ENCODE measurements around the gene COL6A5.
"Not testable (repeated sequence)": the region's sequence is repeated elsewhere in the genome, so short reads cannot be mapped to it uniquely, and the experiment has no call there.

The COL6A5 gene, protein sequence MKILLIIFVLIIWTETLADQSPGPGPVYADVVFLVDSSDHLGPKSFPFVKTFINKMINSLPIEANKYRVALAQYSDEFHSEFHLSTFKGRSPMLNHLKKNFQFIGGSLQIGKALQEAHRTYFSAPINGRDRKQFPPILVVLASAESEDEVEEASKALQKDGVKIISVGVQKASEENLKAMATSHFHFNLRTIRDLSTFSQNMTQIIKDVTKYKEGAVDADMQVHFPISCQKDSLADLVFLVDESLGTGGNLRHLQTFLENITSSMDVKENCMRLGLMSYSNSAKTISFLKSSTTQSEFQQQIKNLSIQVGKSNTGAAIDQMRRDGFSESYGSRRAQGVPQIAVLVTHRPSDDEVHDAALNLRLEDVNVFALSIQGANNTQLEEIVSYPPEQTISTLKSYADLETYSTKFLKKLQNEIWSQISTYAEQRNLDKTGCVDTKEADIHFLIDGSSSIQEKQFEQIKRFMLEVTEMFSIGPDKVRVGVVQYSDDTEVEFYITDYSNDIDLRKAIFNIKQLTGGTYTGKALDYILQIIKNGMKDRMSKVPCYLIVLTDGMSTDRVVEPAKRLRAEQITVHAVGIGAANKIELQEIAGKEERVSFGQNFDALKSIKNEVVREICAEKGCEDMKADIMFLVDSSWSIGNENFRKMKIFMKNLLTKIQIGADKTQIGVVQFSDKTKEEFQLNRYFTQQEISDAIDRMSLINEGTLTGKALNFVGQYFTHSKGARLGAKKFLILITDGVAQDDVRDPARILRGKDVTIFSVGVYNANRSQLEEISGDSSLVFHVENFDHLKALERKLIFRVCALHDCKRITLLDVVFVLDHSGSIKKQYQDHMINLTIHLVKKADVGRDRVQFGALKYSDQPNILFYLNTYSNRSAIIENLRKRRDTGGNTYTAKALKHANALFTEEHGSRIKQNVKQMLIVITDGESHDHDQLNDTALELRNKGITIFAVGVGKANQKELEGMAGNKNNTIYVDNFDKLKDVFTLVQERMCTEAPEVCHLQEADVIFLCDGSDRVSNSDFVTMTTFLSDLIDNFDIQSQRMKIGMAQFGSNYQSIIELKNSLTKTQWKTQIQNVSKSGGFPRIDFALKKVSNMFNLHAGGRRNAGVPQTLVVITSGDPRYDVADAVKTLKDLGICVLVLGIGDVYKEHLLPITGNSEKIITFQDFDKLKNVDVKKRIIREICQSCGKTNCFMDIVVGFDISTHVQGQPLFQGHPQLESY (N-terminal part only)

DNA sequence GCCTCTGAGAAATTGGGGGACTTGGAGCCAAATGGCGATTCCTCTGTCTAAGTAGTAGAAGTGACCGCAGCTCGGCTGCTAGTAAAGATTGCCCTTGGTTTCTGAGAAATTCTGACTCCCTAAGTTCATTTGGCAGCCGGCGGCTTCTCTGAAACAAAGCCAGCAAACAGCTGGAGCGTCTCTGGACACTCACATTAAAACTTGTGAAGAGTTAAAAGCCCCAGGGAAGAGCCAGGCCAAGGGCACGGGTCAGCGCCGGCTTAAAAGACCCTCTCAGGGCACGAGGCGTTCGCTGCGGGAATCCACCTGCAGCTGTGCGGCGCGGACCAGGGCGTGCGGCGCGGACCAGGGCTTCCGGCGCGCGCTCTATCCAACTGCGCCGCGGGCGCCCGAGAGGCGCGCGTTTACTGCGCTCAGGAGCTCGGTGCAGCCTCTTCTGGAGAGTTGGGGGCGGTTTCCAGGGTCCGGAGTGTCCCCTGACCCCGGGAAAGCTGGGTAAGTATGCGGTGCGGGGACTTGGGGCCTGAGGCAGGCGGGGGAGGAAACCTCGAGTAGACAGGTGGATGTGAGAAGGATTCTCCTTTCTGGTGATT, at the start of gene COL6A5:
TSS of gene COL6A5 (plus strand) at position 186 of the 593 bp plus-strand sequence. CDS start 27,967 bp downstream, outside the sequence.
- no peak for DNase-seq (ENCODE audit: low read depth in 2 of 2)

GRCh38 chr3:130299531-130299930, 45.9 kb upstream of the COL6A5 start:
- no peak for DNase-seq (ENCODE audit: low read depth in 2 of 2)

DNA sequence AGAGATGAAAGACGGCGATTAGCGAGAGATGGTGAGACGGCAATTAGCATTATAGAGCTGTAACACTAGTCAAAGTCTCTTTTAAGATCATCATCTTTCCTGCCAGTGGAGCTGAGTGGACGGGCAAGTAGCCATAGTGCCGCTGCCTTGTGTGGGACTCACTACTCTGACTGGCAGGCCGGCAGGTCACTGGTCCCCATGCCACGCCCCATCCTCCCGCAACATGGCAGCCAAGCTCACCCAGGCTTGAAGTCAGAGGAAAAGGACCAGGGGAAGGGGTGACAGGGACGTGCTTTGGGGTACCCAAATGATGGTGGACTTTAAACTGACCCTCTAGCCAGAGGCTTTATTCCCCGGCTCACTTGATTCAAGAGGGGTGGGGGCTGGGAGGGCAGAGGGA, 44.6 kb upstream of the COL6A5 start:
- no peak for DNase-seq (ENCODE audit: low read depth in 2 of 2)

DNA sequence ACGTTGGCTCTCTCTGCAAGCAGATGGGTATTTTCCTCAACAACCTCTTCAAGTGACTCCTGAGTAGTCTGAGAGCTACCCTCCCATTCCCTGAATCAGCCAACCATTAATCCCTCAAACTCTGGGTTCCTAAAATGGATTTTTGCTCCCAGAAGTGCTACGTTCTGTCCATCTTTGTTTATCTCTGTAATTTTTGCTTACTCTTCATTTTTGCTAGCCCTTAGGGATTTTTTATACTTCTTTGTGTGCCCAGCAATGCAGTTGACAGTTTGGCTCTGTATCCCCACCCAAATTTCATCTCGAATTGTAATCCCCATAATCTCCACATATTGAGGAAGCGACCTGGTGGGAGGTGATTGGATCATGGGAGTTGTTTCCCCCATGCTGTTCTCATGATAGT, 35.4 kb upstream of the COL6A5 start:
- DNase-seq (ENCODE audit: low read depth in 2 of 2) = no peak

DNA sequence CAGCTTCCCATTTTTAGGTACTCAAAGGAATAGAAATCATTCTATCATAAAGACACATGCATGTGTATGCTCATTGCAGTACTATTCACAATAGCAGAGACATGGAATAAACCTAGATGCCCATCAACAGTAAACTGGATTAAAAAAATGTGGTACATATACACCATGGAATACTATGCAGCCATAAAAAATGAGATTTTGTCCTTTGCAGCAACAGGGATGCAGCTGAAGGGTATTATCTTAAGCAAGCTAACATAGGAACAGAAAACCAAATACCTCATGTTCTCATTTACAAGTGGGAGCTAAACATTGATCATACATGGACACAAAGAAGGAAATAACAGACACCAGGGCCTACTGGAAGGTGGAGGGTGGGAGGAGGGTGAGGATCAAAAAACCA, 33.1 kb upstream of the COL6A5 start:
- DNase-seq (ENCODE audit: low read depth in 2 of 2) = no peak

GRCh38 chr3:130316169-130316568, 29.3 kb upstream of the COL6A5 start:
- DNase-seq (ENCODE audit: low read depth in 2 of 2) = no peak

DNA sequence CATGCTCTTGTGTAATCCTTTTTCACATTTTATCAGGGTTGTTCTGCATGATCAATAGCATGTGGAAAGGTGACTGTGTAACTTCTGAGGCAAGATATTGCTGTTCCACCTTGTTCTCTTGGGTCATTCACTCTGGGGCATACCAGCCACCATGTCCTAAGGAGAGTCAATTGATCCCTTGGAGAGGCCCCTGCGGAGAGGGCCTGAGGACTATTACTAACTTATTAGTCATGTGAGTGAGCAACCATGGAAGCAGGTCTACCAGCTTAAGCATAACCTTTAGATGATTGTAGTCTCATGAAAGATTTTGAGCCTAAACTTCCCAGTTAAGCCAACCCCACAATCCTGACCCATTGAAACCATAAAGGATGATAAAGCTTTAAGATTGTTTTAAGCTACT, 22.0 kb upstream of the COL6A5 start:
- no peak for DNase-seq (ENCODE audit: low read depth in 2 of 2)

GRCh38 chr3:130340766-130341165, 4.7 kb upstream of the COL6A5 start:
- DNase-seq (ENCODE audit: low read depth in 2 of 2) = no peak

DNA sequence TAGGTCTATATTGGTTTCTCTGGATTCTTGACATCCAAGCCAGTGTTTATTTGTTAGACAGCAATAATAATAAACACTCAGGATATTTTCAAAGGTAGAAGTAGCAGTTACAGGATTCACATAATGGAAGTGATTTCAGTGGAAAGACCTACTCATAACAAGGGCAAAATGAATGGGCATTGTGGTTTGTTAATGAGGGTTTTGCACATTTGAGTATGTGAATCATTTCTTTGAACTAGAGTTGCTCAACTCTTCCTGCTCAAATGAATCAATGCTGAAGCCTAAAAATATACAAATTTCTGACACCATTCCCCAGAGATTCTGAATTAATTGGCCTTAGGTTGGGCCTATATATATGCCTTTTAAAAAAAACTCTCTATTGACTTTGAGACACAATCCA, 4.1 kb upstream of the COL6A5 start:
- no peak for DNase-seq (ENCODE audit: low read depth in 2 of 2)

- DNase-seq (ENCODE audit: low read depth in 2 of 2) = no peak
Measured at GRCh38 chr3:130341882-130342281, 3.6 kb upstream of the COL6A5 start.

GRCh38 chr3:130342821-130343661, 2.4 kb upstream of the COL6A5 start:
- DNase-seq (ENCODE audit: low read depth in 2 of 2) = no peak

DNA sequence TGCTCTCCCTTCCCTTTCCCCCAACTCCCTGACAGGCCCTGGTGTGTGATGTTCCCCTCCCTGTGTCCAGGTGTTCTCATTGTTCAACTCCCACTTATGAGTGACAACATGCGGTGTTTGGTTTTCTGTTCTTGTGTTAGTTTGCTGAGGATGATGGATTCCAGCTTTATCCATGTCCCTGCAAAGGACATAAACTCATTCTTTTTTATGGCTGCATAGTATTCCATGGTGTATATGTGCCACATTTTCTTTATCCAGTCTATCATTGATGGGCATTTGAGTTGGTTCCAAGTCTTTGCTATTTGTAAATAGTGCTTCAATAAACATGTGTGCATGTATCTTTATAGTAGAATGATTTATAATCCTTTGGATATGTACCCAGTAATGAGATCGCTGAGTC, 2.8 kb downstream of the COL6A5 start:
- not testable (repeated sequence) for DNase-seq (ENCODE audit: low read depth in 2 of 2)

- DNase-seq (ENCODE audit: low read depth in 2 of 2) = no peak
Measured at GRCh38 chr3:130354430-130354829, 9.0 kb downstream of the COL6A5 start.

DNA sequence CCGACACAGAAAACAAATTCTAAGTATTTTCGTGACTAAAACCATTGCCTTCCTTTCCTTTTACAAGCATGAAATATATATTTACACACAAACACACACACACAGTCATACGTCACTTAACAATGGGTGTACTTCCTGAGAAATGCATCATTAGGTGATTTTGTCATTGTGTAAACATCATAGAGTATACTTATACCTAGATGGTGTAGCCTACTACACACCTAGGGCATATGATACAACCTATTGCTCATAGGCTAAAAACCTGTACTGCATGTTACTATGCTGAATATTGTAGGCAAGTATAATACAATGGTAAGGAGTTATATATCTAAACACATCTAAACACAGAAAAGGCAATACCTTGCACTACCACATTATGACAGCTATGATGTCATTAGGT, 28.6 kb downstream of the COL6A5 start:
- no peak for DNase-seq (ENCODE audit: low read depth in 2 of 2)

GRCh38 chr3:130374908-130375307, 29.4 kb downstream of the COL6A5 start:
- no peak for DNase-seq (ENCODE audit: low read depth in 2 of 2)

DNA sequence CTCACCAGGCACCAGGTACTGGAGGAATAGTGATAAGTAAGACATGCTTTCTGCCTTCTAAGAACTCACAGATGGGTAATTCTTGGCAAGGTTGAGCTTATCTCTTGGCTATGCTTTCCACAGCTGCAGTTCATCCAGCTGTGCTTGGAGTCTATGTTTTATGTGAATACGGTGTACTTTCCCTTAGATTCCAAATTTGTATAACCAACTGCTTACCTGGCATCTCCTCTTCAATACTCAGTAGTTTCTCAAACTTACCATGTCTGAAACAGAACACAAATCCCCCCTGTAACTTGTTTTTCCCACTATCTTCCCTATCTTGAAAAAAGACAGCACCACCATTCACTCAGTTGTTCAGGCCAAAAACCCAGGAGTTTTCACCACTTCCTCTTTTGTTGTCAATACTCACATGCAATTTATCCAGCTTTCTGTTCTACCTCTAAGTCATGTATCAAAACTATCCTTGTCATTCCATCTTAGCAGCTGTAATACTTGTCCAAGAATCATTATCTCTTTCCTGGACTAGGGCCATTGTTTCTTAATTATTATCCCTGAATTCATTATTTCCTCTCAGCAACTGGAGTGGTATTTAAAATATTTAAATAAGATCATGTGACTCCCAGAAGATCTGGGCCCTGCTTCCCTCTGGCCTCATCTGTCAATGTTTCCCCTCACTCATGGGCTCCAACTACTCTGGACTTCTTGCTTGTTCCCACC, 32.6 kb downstream of the COL6A5 start:
- no peak for DNase-seq (ENCODE audit: low read depth in 2 of 2)

- DNase-seq (ENCODE audit: low read depth in 2 of 2) = no peak
Measured at GRCh38 chr3:130378677-130379191, 33.3 kb downstream of the COL6A5 start.

- no peak for DNase-seq (ENCODE audit: low read depth in 2 of 2)
Measured at GRCh38 chr3:130379274-130379673, 33.8 kb downstream of the COL6A5 start.

- no peak for DNase-seq (ENCODE audit: low read depth in 2 of 2)
Measured at GRCh38 chr3:130380398-130380797, 34.9 kb downstream of the COL6A5 start.

- DNase-seq (ENCODE audit: low read depth in 2 of 2) = no peak
Measured at GRCh38 chr3:130383424-130383823, 38.0 kb downstream of the COL6A5 start.

All from stimulated activated CD8-positive, alpha-beta memory T cell treated with anti-CD3 and anti-CD28 coated beads, Interleukin-7, amount 100 ng/mL, for 1 hour (primary cell).